ENCODE measurements around the gene GKAP1.

DNA sequence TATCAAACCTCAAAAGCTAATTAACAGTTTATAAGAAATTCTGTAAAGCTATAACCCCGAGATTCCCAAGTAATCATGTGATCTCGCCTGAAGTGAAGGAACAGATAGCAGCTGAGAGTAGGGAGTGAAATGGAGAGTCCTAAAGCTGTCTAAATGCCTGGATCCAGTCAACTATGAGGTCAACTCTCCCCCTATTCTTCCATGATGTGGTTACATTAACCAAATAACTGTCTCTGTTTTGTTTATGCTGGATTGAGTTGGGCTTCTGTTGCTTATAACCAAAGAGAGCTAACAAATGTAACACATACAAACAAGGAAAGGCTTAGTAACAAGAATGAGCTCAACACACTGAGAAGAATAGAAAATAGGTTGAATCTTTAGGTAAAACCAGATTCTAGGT, 41.6 kb downstream of the GKAP1 start:
- TF ChIP-seq CTCF (CRISPR knock-in tag; IDR thresholded peaks at IDR 0.05) (no peak), ZFP41 (CRISPR knock-in tag; IDR thresholded peaks at IDR 0.05; ENCODE audit: borderline replicate concordance) (no peak), DPF2 (CRISPR knock-in tag; IDR thresholded peaks at IDR 0.05; ENCODE audit: borderline replicate concordance, low read depth) (no peak), TRIM22 (IDR thresholded peaks at IDR 0.05) (no peak), RNF2 (conservative IDR thresholded peaks at IDR 0.05; ENCODE audit: low read depth) (no peak), MED1 (CRISPR knock-in tag; IDR thresholded peaks at IDR 0.05) (no peak), MXI1 (IDR thresholded peaks at IDR 0.05; ENCODE audit: borderline replicate concordance, low read depth, low read length) (no peak), POLR2A (IDR thresholded peaks at IDR 0.05; ENCODE audit: insufficient read depth in 1 of 2, low read depth in 2 of 2, low read length in 2 of 2) (no peak), MAFG (CRISPR knock-in tag; IDR thresholded peaks at IDR 0.05) (no peak), ZNF17 (CRISPR knock-in tag; IDR thresholded peaks at IDR 0.05) (no peak), TEAD2 (CRISPR knock-in tag; IDR thresholded peaks at IDR 0.05) (no peak), ZNF24 (IDR thresholded peaks at IDR 0.05) (no peak), ELF1 (CRISPR knock-in tag; IDR thresholded peaks at IDR 0.05) (no peak)

Data from HepG2 (cell line).